ENCODE measurements around the gene WWC1. TPM values are rescaled to one million over a fixed set of nuclear protein-coding genes. Genes with fewer than 3 reads are reported as not detected.

The WWC1 gene
- total RNA-seq, 1 experiment from 2014 or later = 29.4 TPM

DNA sequence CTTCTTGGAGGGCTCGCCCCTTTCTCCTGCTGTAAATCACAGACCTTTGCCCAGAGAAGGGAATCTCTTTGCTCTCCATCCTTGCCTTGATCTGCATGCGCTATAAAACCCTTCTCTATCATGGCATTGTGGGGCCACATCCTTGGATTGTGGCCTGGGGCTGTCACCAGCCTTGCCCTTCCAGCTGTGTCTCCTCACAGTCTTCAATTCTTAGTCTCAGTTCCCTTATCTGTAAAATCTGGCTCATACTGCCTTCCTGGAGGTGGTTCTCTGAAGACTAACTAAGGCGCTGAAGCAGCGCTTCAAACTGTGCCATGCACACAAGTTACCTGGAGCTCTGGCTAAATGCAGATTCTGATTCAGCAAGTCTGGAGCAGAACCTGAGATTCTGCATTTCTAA, 141.5 kb downstream of the WWC1 start:
- intact Hi-C loops (cut with micrococcal nuclease; ENCODE audit: unreplicated experiment) (no loop called here), in situ Hi-C loops (cut with HindIII; ENCODE audit: low pct_unique_long_range_greater_than_20kb, low sequenced_read_pairs) (no loop called here)
- no TSS peak for BruUV-seq (replicated peaks)
- H3K27me3 ChIP-seq (ENCODE audit: control insufficient read depth, insufficient read depth, low read length) = no peaks in the 10 kb centered on the region
- ATAC-seq (no peak), DNase-seq (ENCODE audit: low read depth, low spot score) (no peak)
- H3K4me1 ChIP-seq (ENCODE audit: control insufficient read depth, insufficient read depth, low read length) = no peaks in the 10 kb centered on the region
- TF ChIP-seq POLR2AphosphoS5 (IDR thresholded peaks at IDR 0.05; ENCODE audit: low read depth, low read length) (no peak), TCF7L2 (IDR thresholded peaks at IDR 0.05; ENCODE audit: low read depth, low read length) (no peak), SIN3A (IDR thresholded peaks at IDR 0.05; ENCODE audit: borderline replicate concordance, insufficient read depth, low read depth, low read length) (no peak)
- TF ChIP-seq, protein P1, sequence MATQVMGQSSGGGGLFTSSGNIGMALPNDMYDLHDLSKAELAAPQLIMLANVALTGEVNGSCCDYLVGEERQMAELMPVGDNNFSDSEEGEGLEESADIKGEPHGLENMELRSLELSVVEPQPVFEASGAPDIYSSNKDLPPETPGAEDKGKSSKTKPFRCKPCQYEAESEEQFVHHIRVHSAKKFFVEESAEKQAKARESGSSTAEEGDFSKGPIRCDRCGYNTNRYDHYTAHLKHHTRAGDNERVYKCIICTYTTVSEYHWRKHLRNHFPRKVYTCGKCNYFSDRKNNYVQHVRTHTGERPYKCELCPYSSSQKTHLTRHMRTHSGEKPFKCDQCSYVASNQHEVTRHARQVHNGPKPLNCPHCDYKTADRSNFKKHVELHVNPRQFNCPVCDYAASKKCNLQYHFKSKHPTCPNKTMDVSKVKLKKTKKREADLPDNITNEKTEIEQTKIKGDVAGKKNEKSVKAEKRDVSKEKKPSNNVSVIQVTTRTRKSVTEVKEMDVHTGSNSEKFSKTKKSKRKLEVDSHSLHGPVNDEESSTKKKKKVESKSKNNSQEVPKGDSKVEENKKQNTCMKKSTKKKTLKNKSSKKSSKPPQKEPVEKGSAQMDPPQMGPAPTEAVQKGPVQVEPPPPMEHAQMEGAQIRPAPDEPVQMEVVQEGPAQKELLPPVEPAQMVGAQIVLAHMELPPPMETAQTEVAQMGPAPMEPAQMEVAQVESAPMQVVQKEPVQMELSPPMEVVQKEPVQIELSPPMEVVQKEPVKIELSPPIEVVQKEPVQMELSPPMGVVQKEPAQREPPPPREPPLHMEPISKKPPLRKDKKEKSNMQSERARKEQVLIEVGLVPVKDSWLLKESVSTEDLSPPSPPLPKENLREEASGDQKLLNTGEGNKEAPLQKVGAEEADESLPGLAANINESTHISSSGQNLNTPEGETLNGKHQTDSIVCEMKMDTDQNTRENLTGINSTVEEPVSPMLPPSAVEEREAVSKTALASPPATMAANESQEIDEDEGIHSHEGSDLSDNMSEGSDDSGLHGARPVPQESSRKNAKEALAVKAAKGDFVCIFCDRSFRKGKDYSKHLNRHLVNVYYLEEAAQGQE (IDR thresholded peaks at IDR 0.05; ENCODE audit: insufficient read depth in 1 of 2, low read depth in 2 of 2, low read length in 1 of 2) = no peak
- TF ChIP-seq, protein P2, sequence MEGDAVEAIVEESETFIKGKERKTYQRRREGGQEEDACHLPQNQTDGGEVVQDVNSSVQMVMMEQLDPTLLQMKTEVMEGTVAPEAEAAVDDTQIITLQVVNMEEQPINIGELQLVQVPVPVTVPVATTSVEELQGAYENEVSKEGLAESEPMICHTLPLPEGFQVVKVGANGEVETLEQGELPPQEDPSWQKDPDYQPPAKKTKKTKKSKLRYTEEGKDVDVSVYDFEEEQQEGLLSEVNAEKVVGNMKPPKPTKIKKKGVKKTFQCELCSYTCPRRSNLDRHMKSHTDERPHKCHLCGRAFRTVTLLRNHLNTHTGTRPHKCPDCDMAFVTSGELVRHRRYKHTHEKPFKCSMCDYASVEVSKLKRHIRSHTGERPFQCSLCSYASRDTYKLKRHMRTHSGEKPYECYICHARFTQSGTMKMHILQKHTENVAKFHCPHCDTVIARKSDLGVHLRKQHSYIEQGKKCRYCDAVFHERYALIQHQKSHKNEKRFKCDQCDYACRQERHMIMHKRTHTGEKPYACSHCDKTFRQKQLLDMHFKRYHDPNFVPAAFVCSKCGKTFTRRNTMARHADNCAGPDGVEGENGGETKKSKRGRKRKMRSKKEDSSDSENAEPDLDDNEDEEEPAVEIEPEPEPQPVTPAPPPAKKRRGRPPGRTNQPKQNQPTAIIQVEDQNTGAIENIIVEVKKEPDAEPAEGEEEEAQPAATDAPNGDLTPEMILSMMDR (IDR thresholded peaks at IDR 0.05) = no peak
- no peak overlapping the region for H3K4me3 ChIP-seq (ENCODE audit: low read depth in 2 of 2, low read length in 2 of 2)
- 0 out of 2 replicates have a peak, but pooled peaks cover 2% of the 10 kb centered on the region for H3K36me3 ChIP-seq (ENCODE audit: control insufficient read depth, insufficient read depth, low read length)
- POLR2A ChIA-PET = no interaction called here
- H3K27ac ChIP-seq (ENCODE audit: low read length) = no peak overlapping the region
- CTCF ChIA-PET = no interaction called here
- no peaks in the 10 kb centered on the region for H3K9me3 ChIP-seq (ENCODE audit: control insufficient read depth, insufficient read depth, low read depth, low read length)

DNA sequence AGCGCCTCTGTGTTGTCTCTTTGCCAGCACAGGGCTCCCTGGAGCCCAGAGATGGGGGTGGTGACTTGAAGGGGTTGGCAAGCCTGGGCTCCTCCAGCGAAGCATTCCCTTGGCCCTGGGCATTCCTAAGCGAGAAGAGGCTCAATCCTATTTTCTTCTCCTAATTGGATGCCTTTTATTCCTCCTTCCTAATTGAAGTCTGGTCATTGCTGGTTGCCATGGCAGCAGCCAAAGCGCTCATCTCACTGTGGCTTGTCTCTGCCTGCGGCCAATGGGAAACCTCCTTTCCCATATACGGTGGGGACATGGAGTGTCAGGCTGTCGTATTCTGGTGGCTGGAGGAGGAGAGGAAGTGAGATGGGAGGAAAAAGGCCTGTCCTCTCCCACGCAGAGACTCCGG, 142.6 kb downstream of the WWC1 start:
- TF ChIP-seq, protein P2 (IDR thresholded peaks at IDR 0.05) = no peak
- TF ChIP-seq POLR2AphosphoS5 (IDR thresholded peaks at IDR 0.05; ENCODE audit: low read depth, low read length) (no peak), SIN3A (IDR thresholded peaks at IDR 0.05; ENCODE audit: borderline replicate concordance, insufficient read depth, low read depth, low read length) (no peak), TCF7L2 (IDR thresholded peaks at IDR 0.05; ENCODE audit: low read depth, low read length) (no peak)
- TF ChIP-seq, protein P1 (IDR thresholded peaks at IDR 0.05; ENCODE audit: insufficient read depth in 1 of 2, low read depth in 2 of 2, low read length in 1 of 2) = no peak
- Histone ChIP-seq H3K4me1 (ENCODE audit: control insufficient read depth, insufficient read depth, low read length) (no peaks in the 10 kb centered on the region), H3K9me3 (ENCODE audit: control insufficient read depth, insufficient read depth, low read depth, low read length) (no peaks in the 10 kb centered on the region), H3K27me3 (ENCODE audit: control insufficient read depth, insufficient read depth, low read length) (no peaks in the 10 kb centered on the region), H3K27ac (ENCODE audit: low read length) (no peak overlapping the region), H3K4me3 (ENCODE audit: low read depth in 2 of 2, low read length in 2 of 2) (no peak overlapping the region), H3K36me3 (ENCODE audit: control insufficient read depth, insufficient read depth, low read length) (0 out of 2 replicates have a peak, but pooled peaks cover 2% of the 10 kb centered on the region)
- ChIA-PET CTCF (no interaction called here), POLR2A (no interaction called here)
- in situ Hi-C loops (cut with HindIII; ENCODE audit: low pct_unique_long_range_greater_than_20kb, low sequenced_read_pairs) (no loop called here), intact Hi-C loops (cut with micrococcal nuclease; ENCODE audit: unreplicated experiment) (no loop called here)
- ATAC-seq (no peak), DNase-seq (ENCODE audit: low read depth, low spot score) (no peak)
- BruUV-seq (replicated peaks) = no TSS peak

Measured in Panc1 (cell line).